Suprapubic skin (tissue), 4 donors: Measurements from ENCODE around the gene TIPARP.

ENCODE experiments used
- EP300 ChIP-seq: sonication (generic); formaldehyde crosslinking; IDR thresholded peaks from one replicate; pipeline ENCODE4 v1.6.1; 2017; ENCODE audit warnings: antibody characterized with exemption
- POLR2A ChIP-seq, 2 donors: fragments of 450-650 bp; IDR thresholded peaks; one replicate each; pipeline ENCODE4 v1.6.1; 2017; ENCODE audit warnings: antibody characterized with exemption in 2 of 2, mild to moderate bottlenecking in 2 of 2, moderate library complexity in 2 of 2
- POLR2AphosphoS5 ChIP-seq, 3 donors: sonication (generic); formaldehyde crosslinking; IDR thresholded peaks; one replicate each; pipeline ENCODE4 v1.6.1; 2017; ENCODE audit warnings: antibody characterized with exemption in 3 of 3
- TF ChIP-seq, protein P1 (sequence below), 2 donors: fragments of 200-600 bp in 1 of 2; fragments of 450-650 bp in 1 of 2; sonication (generic) in 1 of 2; IDR thresholded peaks; one replicate each; pipeline ENCODE4 v1.5.1; 2016 to 2019; ENCODE audit warnings: antibody characterized with exemption in 2 of 2, mild to moderate bottlenecking in 1 of 2, moderate library complexity in 1 of 2

DNA sequence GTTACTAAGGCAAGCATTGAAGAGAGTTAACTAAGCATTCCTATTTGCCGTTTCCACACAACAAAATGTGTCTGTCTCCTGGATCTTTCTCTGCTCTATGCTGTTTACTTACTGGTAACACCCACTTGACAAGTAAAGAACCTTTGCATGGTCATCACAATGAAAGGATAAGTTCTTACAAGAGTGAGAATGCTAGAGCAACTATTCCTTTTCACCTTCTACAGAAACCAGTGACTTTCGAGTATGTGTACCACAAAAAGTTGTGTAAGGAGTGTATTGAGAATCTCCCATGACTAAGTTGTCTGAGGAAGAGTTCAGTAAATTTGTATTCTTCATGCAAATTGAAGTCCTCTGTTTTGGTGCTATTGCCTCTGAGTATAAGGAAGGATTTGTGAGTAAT, 10.8 kb downstream of the TIPARP start:
- TF ChIP-seq, protein P1, sequence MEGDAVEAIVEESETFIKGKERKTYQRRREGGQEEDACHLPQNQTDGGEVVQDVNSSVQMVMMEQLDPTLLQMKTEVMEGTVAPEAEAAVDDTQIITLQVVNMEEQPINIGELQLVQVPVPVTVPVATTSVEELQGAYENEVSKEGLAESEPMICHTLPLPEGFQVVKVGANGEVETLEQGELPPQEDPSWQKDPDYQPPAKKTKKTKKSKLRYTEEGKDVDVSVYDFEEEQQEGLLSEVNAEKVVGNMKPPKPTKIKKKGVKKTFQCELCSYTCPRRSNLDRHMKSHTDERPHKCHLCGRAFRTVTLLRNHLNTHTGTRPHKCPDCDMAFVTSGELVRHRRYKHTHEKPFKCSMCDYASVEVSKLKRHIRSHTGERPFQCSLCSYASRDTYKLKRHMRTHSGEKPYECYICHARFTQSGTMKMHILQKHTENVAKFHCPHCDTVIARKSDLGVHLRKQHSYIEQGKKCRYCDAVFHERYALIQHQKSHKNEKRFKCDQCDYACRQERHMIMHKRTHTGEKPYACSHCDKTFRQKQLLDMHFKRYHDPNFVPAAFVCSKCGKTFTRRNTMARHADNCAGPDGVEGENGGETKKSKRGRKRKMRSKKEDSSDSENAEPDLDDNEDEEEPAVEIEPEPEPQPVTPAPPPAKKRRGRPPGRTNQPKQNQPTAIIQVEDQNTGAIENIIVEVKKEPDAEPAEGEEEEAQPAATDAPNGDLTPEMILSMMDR (IDR thresholded peaks at IDR 0.05) = no peak
- TF ChIP-seq EP300 (no peak), POLR2A (IDR thresholded peaks at IDR 0.05) (no peak), POLR2AphosphoS5 (IDR thresholded peaks at IDR 0.05) (no peak)
